ENCODE measurements around the gene FAM227B.

DNA sequence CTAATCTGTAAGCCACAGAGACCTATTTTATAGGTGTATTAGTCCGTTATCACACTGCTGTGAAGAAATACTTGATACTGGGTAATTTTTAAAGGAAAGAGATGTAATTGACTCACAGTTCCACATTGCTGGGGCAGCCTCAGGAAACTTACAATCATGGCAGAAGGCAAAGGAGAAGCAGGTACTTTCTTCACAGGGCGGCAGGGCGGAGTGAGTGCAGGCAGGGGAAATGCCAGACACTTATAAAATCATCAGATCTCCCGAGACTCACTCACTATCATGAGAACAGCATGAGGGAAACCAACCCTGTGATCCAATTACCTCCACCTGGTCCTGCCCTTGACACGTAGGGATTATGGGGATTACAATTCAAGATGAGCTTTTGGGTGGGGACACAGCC, 341.9 kb downstream of the FAM227B start:
- TF ChIP-seq POLR2A (IDR thresholded peaks at IDR 0.05): no peak
- TF ChIP-seq, protein P1, sequence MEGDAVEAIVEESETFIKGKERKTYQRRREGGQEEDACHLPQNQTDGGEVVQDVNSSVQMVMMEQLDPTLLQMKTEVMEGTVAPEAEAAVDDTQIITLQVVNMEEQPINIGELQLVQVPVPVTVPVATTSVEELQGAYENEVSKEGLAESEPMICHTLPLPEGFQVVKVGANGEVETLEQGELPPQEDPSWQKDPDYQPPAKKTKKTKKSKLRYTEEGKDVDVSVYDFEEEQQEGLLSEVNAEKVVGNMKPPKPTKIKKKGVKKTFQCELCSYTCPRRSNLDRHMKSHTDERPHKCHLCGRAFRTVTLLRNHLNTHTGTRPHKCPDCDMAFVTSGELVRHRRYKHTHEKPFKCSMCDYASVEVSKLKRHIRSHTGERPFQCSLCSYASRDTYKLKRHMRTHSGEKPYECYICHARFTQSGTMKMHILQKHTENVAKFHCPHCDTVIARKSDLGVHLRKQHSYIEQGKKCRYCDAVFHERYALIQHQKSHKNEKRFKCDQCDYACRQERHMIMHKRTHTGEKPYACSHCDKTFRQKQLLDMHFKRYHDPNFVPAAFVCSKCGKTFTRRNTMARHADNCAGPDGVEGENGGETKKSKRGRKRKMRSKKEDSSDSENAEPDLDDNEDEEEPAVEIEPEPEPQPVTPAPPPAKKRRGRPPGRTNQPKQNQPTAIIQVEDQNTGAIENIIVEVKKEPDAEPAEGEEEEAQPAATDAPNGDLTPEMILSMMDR (IDR thresholded peaks at IDR 0.05): no peak
- no peak for TF ChIP-seq POLR2AphosphoS5 (IDR thresholded peaks at IDR 0.05)
- no peak for TF ChIP-seq EP300 (IDR thresholded peaks at IDR 0.05)
